Measurements from ENCODE around the gene MINK1. TPM values are rescaled to one million over a fixed set of nuclear protein-coding genes. Genes with fewer than 3 reads are reported as not detected.

MINK1 gene
- total and polyA plus RNA-seq, 2 of the 13 experiments (the other 11 are each of a cell fraction or from before 2014, with no cell fraction given), result 17.2 to 63.9 TPM

- TF ChIP-seq HMGXB3 (CRISPR knock-in tag; IDR thresholded peaks at IDR 0.05; ENCODE audit: borderline replicate concordance), result peak; percentile 57; the same call in 1 of the 2 replicates
- no peak for TF ChIP-seq SIN3A (IDR thresholded peaks at IDR 0.05; ENCODE audit: borderline replicate concordance, low read depth, low read length)
- no peak for TF ChIP-seq FOXK2 (IDR thresholded peaks at IDR 0.05)
- TF ChIP-seq, protein P1, sequence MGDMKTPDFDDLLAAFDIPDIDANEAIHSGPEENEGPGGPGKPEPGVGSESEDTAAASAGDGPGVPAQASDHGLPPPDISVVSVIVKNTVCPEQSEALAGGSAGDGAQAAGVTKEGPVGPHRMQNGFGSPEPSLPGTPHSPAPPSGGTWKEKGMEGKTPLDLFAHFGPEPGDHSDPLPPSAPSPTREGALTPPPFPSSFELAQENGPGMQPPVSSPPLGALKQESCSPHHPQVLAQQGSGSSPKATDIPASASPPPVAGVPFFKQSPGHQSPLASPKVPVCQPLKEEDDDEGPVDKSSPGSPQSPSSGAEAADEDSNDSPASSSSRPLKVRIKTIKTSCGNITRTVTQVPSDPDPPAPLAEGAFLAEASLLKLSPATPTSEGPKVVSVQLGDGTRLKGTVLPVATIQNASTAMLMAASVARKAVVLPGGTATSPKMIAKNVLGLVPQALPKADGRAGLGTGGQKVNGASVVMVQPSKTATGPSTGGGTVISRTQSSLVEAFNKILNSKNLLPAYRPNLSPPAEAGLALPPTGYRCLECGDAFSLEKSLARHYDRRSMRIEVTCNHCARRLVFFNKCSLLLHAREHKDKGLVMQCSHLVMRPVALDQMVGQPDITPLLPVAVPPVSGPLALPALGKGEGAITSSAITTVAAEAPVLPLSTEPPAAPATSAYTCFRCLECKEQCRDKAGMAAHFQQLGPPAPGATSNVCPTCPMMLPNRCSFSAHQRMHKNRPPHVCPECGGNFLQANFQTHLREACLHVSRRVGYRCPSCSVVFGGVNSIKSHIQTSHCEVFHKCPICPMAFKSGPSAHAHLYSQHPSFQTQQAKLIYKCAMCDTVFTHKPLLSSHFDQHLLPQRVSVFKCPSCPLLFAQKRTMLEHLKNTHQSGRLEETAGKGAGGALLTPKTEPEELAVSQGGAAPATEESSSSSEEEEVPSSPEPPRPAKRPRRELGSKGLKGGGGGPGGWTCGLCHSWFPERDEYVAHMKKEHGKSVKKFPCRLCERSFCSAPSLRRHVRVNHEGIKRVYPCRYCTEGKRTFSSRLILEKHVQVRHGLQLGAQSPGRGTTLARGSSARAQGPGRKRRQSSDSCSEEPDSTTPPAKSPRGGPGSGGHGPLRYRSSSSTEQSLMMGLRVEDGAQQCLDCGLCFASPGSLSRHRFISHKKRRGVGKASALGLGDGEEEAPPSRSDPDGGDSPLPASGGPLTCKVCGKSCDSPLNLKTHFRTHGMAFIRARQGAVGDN (CRISPR knock-in tag; IDR thresholded peaks at IDR 0.05), result peak; percentile 88
- TF ChIP-seq MEIS1 (CRISPR knock-in tag; IDR thresholded peaks at IDR 0.05; ENCODE audit: borderline replicate concordance), result peak; percentile 62; the same call in 1 of the 2 replicates
- TF ChIP-seq ZNF282 (IDR thresholded peaks at IDR 0.05; ENCODE audit: partially characterized antibody), result no peak
- peak; percentile 69 for TF ChIP-seq ZNF264 (CRISPR knock-in tag; IDR thresholded peaks at IDR 0.05)
- TF ChIP-seq PATZ1 (CRISPR knock-in tag; IDR thresholded peaks at IDR 0.05), result peak; percentile 39; the same call in 1 of the 2 replicates
- TF ChIP-seq ZNF136 (CRISPR knock-in tag; IDR thresholded peaks at IDR 0.05; ENCODE audit: low read depth), result 0 out of 2 replicates have a peak, but pooled peaks have one; percentile 54
- 0 out of 2 replicates have a peak, but pooled peaks have one; percentile 49 for TF ChIP-seq KAT7 (CRISPR knock-in tag; IDR thresholded peaks at IDR 0.05; ENCODE audit: borderline replicate concordance)
- peak; percentile 78 for TF ChIP-seq HIC2 (CRISPR knock-in tag; IDR thresholded peaks at IDR 0.05; ENCODE audit: low read depth)
- peak; percentile 65; the same call in 1 of the 2 replicates for TF ChIP-seq IRF2 (CRISPR knock-in tag; IDR thresholded peaks at IDR 0.05)
- TF ChIP-seq KDM5B (CRISPR knock-in tag; IDR thresholded peaks at IDR 0.05; ENCODE audit: borderline replicate concordance), result peak; percentile 5; the same call in 1 of the 2 replicates
- TF ChIP-seq, protein P2, sequence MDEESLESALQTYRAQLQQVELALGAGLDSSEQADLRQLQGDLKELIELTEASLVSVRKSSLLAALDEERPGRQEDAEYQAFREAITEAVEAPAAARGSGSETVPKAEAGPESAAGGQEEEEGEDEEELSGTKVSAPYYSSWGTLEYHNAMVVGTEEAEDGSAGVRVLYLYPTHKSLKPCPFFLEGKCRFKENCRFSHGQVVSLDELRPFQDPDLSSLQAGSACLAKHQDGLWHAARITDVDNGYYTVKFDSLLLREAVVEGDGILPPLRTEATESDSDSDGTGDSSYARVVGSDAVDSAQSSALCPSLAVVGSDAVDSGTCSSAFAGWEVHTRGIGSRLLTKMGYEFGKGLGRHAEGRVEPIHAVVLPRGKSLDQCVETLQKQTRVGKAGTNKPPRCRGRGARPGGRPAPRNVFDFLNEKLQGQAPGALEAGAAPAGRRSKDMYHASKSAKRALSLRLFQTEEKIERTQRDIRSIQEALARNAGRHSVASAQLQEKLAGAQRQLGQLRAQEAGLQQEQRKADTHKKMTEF (CRISPR knock-in tag; IDR thresholded peaks at IDR 0.05), result peak; percentile 43; the same call in 1 of the 2 replicates
- TF ChIP-seq REPIN1 (CRISPR knock-in tag; IDR thresholded peaks at IDR 0.05; ENCODE audit: borderline replicate concordance, low read depth), result peak; percentile 46; the same call in 1 of the 2 replicates
These were observed 75.2 kb downstream of the MINK1 start (continued) for GRCh38 chr17:4908301-4908700.
